Stimulated activated naive CD8-positive, alpha-beta T cell treated with anti-CD3 and anti-CD28 coated beads, Interleukin-15, Interleukin-2, amounts not matched to agents 100 U/mL and 50 U/mL, for 24 hours (primary cell): ENCODE results near the gene IFIH1.

ENCODE experiments used
- ATAC-seq: fragments of 150-1000 bp; cut with Tn5 transposase; one replicate; pipeline ENCODE4 v1.10.0; 2021
- DNase-seq: peaks from one replicate; pipeline ENCODE4 v3.0.0; 2021

Gene IFIH1

GRCh38 chr2:162318328-162319180 lies at the start of gene IFIH1:
IFIH1 (minus strand) TSS chr2:162318684; CDS start chr2:162318307, 377 bp downstream.
- DNase-seq = peak; percentile 74
- peak; percentile 92 for ATAC-seq

GRCh38 chr2:162365392-162365791 lies 46.9 kb upstream of the IFIH1 start:
- DNase-seq = no peak
- ATAC-seq = no peak

- DNase-seq (peak; percentile 14), ATAC-seq (no peak)
These were observed 26.1 kb upstream of the IFIH1 start for GRCh38 chr2:162344617-162344950.

- peak; percentile 97 for DNase-seq
- peak; percentile 100 for ATAC-seq
These were observed 25.5 kb upstream of the IFIH1 start, which contains the start of gene GCA for GRCh38 chr2:162343824-162344616. GCA (plus strand) TSS chr2:162344132; CDS start chr2:162344249, 117 bp downstream.

- ATAC-seq (no peak), DNase-seq (no peak)
These were observed 25.0 kb upstream of the IFIH1 start for GRCh38 chr2:162343492-162343823.

- ATAC-seq (no peak), DNase-seq (no peak)
These were observed 24.4 kb upstream of the IFIH1 start for GRCh38 chr2:162342841-162343240.

- DNase-seq = no peak
- ATAC-seq = no peak
These were observed 23.8 kb upstream of the IFIH1 start for GRCh38 chr2:162342321-162342720.

- DNase-seq (no peak), ATAC-seq (no peak)
These were observed 22.3 kb upstream of the IFIH1 start for GRCh38 chr2:162340822-162341221.

- no peak for ATAC-seq
- DNase-seq = no peak
These were observed 19.4 kb upstream of the IFIH1 start for GRCh38 chr2:162337868-162338267.

GRCh38 chr2:162333968-162334367 lies 15.5 kb upstream of the IFIH1 start:
- peak; percentile 52 for ATAC-seq
- no peak for DNase-seq

GRCh38 chr2:162330881-162331280 lies 12.4 kb upstream of the IFIH1 start:
- ATAC-seq = no peak
- no peak for DNase-seq

GRCh38 chr2:162328424-162329157 lies 10.1 kb upstream of the IFIH1 start:
- no peak for DNase-seq
- peak; percentile 69 for ATAC-seq

- ATAC-seq (no peak), DNase-seq (no peak)
These were observed 9.3 kb upstream of the IFIH1 start for GRCh38 chr2:162327806-162328205.

- ATAC-seq = no peak
- DNase-seq = peak; percentile 37
These were observed 8.8 kb upstream of the IFIH1 start for GRCh38 chr2:162327134-162327769.

GRCh38 chr2:162324953-162325352 lies 6.5 kb upstream of the IFIH1 start:
- no peak for DNase-seq
- no peak for ATAC-seq

GRCh38 chr2:162320864-162321517 lies 2.5 kb upstream of the IFIH1 start:
- DNase-seq (no peak), ATAC-seq (no peak)

- DNase-seq = peak; percentile 39
- peak; percentile 16 for ATAC-seq
These were observed 590 bp downstream of the IFIH1 start for GRCh38 chr2:162317861-162318327.

- ATAC-seq (no peak), DNase-seq (no peak)
These were observed 1.3 kb downstream of the IFIH1 start for GRCh38 chr2:162317058-162317742.

- DNase-seq (no peak), ATAC-seq (no peak)
These were observed 1.9 kb downstream of the IFIH1 start for GRCh38 chr2:162316590-162316989.

- DNase-seq (no peak), ATAC-seq (no peak)
These were observed 2.5 kb downstream of the IFIH1 start for GRCh38 chr2:162315938-162316337.

GRCh38 chr2:162312853-162313252 lies 5.6 kb downstream of the IFIH1 start:
- ATAC-seq = no peak
- no peak for DNase-seq
